ENCODE measurements around the gene PRELID1.
A peak's percentile ranks its signal among the peaks of the same experiment; 100 is the strongest.
"Not testable (repeated sequence)": the region's sequence is repeated elsewhere in the genome, so short reads cannot be mapped to it uniquely, and the experiment has no call there.

The PRELID1 gene

DNA sequence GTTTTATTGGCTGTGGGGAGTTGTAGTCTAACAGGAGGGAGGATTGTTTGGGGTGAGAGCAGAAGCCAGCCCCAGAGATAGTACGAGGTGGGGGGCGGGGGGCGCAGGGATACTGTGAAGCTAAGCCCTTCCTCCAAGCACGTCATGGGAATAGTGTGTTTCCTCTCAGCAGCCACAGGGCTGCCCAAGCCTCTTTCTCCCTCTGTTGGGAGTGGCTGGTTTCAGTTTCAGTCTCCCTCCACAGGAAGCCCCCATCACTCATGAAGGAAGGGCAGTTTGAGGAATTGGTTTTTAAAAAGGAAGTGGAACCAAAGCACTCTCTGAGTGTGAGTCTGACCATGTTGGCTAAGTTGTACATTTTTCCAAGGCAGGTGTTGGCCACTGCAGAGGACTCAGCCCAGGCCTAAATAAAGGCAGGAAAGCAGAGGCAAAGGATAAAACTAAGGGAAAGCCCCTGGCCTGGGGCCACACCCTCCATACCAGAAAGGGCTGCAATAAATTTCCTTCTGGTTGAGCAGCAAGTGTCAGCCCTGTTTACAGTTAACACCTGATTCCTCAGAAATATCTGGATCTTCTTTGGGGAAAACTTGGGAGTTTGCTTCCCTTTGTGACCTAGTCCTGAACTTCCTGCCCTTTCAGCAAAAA, 3.2 kb upstream of the PRELID1 start:
- DNase-seq: no peak

- DNase-seq: no peak
These were observed 2.6 kb upstream of the PRELID1 start for GRCh38 chr5:177300951-177301350.

DNA sequence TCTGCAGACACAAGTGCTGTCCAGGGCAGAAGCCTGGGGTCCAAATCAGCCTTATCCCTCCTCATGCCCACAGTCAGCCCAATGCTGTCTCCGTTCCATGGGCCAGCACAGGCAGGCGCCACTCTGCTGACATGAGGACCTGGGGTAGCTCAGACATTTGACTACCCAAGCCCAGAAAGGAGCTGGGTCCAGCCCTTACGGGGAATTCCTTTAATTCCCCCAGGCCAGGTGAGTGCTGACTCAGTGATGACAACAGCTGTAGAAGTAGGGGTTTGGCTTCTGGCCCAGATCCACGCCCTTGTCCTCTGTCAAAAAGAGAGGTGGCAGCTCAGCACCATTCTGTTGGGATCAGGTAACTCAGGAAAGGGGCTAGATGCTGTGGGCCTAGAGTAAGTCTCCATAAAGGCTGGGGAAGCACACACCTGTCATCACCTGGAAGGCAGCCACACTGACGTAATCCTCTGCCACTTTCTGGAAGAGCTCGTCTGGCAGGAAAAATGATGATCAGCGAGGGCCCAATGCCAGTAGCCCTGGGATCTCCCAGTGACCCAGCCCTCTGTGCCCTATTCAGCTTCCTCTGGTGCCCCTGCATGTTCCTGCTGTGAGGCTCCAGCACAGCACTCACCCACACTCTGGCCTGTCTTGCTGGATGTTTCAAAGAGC, 2.0 kb upstream of the PRELID1 start:
- DNase-seq: peak; percentile 69

GRCh38 chr5:177302354-177303110, 1.1 kb upstream of the PRELID1 start:
- no peak for DNase-seq

GRCh38 chr5:177303925-177304391, 359 bp downstream of the PRELID1 start:
- DNase-seq: no peak

- no peak for DNase-seq
These were observed 957 bp downstream of the PRELID1 start for GRCh38 chr5:177304392-177305119.

- not testable (repeated sequence) for DNase-seq
These were observed 2.6 kb downstream of the PRELID1 start for GRCh38 chr5:177306103-177306640.

- no peak for DNase-seq
These were observed 3.3 kb downstream of the PRELID1 start for GRCh38 chr5:177306674-177307543.

DNA sequence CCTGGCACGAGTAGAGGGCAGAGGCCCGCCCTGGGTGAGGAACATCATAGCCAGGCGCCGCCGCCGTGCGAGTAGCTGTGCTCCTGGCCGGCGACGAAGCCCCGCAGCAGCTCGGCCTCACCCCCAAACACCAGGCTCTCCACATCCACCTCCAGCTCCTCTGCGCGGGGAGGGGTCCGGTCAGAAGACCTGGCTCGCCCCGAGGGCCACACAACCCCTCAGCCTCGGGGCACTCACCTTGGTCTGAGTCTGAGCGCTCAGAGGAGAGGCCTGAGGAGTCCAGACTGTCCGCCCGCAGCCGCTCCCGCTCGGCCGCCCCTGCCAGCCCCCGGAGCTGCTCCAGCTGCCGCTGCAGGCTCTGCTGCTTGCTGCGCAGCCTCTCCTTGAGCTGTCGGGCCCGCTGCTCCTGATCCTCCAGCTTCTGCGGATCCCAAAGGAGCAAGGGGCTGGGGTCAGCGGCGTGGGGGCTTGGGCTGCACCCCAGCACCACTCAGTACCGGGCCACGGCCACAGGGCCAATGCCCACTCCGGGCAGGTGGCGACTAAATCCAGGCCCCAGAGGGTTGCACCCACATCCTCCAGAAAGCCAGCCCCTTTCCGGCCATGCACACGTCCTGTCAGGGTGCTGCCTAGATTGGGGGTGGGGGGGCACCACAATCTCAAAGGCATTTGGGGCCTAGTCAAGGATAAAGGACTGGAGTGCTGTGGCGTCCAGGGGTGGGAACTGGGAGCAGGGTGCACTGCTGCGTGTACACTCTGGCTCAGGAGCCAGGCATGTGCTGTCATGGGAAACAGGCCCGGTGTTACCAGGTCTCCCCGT, 4.2 kb downstream of the PRELID1 start:
- no peak for DNase-seq

- no peak for DNase-seq
These were observed 5.1 kb downstream of the PRELID1 start for GRCh38 chr5:177308740-177309139.

DNA sequence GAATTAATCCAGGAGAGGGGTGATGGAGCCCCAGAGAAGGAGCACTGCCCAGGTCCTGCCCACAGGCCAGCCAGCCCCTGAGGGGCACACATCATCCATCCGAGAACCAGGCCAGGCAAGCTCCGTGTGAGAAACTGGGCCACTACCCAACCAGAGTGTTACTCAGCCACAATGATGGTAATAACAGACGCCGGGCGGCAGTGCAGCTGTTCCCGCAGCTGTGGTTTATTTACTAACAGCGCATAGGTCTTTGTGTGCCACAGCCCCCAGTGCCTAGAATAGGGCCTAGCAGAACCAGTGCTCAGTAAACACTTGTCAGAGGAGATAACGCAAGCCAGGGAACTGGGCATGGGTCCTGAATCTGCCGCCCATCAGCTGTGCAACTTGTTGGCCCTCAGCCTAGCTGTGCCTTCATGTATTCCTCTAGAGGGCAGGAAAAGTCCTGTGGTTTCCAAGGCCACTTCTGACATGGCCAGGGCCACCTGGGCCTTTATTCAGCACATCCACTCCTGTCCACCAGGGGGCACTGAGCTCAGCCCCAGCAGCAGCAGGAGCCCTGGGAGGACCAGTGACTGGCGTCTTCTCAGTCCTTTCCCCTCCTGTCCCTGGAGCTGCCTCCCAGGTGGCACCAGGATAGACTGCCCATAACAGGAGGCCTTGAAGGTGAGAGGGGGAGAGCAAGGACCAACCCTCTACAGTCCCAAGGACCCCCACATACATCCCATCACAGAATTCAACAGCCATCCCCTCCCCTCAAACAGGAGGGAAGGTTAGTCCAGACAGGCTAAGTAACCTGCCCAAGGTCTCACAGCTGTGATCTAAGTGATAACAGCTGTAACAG, 6.0 kb downstream of the PRELID1 start:
- peak; percentile 47 for DNase-seq

DNA sequence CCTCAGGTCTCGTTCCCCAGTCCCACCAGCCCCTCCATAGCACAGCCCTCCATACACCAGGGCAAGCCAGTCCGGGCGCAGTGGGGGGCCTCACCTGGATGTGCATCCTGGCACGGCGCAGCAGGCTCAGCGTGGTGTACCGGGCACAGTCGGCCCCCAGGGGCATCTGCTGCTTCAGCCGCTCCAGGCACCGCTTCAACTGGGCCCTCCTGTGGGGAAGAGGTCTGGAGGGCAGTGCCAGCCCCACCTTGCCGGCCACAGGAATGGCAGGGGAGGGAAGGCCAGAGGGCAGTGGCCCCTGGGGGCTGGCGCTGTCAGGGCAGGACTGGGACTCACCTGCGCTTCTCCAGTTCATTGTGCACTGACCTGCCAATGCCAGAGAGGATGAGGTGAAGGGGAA, 6.7 kb downstream of the PRELID1 start:
- DNase-seq: no peak

DNA sequence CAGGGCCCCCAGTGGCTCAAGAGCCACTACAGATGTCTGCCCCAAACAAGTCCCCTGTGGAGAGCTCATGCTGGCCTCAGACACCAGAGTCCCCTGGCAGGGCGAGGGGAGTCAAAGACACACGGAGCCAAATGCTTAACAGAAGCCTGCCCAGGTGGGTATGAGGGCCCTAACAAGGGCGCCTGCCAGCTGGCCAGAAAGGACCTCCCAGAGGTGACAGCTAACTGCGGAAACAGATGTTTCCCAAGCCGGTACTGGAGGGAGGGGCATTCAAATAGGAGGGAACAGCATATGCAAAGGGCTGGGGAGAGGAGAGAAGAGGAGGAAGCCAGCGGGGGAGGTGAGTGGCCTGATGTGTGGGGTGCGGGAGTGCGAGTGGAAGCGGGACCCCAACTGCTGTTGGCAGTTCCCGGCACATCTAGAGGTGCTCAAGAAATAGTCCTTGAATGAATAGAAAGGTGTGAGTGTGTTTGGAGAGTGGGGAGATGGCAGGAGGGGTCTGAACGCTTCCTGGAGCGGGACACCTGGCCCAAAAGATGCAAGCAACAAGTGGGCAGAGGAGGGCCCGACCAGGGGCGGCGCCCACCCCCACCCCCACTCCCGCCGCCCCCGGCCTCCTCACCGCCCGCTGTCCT, 7.3 kb downstream of the PRELID1 start:
- DNase-seq: no peak

- DNase-seq: no peak
These were observed 7.8 kb downstream of the PRELID1 start for GRCh38 chr5:177311392-177311722.

DNA sequence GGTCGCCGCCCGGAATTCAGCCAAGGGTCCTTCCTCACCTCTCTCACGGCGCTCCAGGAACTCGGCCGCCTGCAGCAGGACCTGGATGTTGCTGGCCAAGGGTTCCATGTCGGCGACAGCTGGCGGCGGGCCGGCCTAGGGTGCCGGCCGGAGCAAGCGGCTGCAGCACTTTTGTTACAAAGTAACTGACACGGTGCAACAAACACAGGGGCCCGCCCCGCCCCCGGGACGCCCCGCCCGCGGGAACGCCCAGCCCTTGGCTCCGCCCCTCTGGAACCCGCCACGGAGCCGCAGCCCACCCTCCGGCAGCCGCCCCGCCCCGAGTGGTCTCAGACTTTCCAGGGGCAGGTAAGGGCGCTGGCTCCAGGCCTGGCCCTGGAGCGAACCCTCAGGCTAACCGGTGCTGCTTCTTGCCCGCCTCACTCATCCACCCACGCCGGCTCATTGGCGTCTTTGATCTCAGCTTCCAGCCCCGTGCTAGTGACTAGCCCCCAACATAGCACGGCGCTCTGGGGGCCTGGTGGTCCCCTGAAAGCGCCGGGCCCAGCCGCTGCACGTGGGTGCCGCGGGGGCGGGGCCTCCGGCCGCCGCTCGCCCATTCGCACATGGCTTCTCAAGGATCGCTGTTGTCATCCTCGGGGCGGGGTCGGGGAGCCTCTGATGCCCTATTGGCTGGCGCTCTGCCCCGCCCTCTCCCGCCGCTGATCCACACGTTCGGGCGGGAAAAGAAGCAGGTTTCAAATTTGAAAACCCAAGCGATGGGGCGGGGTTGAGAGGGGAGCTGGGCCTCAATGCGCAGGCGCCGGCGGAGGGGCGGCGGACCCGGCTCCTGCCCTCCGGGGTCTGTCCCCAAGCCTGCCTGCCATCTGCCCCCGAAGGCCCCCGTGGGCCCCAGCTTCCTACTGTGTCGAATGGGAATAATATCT, 8.4 kb downstream of the PRELID1 start, which contains the start of gene MXD3:
Gene MXD3, minus strand, starts transcription at position 176 of the 926 bp plus-strand sequence. Its CDS starts 68 bp downstream, at position 108.
- DNase-seq: peak; percentile 95

DNA sequence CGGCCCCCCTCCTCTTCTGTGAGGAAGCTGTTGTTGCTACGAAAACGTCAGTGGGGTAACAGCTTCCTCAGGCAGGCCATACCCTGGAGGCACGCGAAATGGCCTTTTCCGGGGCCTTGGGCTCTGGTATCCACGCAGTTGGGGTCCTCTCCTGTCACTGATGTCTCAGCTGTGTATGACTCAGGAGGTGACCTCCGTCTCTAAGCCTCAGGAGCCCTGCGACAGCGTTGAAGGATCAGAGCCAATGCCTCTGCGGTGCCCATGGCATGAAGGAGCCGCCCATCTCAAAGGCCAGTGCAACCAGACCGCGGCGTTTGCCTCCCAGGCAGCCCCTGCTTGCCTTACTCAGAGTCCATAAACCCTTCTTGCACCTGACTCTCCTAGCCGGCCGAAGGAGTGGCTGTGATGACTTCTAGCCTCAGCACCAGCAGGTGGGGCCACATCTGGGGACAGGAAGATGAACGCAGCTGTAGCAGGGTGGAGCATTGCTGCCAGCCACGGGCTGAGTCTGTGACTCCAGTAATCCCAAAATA, 9.1 kb downstream of the PRELID1 start:
- no peak for DNase-seq

DNA sequence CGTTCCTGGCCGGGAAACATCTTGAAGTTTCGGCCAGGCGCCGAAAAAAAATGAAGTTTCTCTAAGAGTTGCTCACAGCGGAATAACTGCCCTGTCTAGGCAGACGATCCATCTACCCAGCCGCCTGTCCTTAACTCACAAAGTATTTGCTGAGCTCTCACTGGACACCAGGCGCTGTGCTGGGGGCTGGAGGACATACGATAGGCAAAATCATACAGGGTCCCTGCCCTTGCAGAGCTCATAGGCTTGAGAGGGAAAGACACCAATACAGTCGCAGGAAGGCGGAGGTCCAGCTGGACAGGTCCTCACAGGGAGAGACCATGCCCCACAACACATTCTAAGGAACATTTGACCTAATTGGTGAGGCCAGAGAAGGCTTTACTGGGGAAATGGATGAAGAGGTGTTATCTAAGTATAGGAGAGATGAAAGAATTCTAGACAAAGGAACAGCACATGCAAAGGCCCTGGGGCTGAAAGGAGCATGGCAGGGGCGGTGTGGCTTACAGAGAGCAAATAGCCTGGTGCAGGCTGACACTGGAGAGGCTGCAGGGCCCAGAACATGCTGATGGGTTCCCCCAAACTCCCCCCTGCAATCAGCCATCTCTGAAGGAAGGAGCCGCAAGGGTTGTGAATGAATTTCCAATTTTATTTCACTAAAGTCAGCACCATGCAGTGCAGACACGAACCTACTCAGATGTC, 10.1 kb downstream of the PRELID1 start:
- no peak for DNase-seq

Data from NCI-H774 (cell line).